Body of pancreas (tissue), 4 donors: ENCODE data around the gene WDR12.

Experiments
- POLR2A ChIP-seq, 3 donors: fragments of 450-650 bp; IDR thresholded peaks; one replicate each; pipeline ENCODE4 v1.6.1; 2016; ENCODE audit warnings: antibody characterized with exemption in 3 of 3, mild to moderate bottlenecking in 2 of 3
- TF ChIP-seq, protein P1 (sequence below), 7 experiments: fragments of 450-650 bp in 4 of 7; fragments of 200-600 bp in 3 of 7; sonication (generic) in 3 of 7; IDR thresholded peaks; one replicate each; pipeline ENCODE4 v1.5.1; 2016 to 2019; ENCODE audit warnings: antibody characterized with exemption in 7 of 7

DNA sequence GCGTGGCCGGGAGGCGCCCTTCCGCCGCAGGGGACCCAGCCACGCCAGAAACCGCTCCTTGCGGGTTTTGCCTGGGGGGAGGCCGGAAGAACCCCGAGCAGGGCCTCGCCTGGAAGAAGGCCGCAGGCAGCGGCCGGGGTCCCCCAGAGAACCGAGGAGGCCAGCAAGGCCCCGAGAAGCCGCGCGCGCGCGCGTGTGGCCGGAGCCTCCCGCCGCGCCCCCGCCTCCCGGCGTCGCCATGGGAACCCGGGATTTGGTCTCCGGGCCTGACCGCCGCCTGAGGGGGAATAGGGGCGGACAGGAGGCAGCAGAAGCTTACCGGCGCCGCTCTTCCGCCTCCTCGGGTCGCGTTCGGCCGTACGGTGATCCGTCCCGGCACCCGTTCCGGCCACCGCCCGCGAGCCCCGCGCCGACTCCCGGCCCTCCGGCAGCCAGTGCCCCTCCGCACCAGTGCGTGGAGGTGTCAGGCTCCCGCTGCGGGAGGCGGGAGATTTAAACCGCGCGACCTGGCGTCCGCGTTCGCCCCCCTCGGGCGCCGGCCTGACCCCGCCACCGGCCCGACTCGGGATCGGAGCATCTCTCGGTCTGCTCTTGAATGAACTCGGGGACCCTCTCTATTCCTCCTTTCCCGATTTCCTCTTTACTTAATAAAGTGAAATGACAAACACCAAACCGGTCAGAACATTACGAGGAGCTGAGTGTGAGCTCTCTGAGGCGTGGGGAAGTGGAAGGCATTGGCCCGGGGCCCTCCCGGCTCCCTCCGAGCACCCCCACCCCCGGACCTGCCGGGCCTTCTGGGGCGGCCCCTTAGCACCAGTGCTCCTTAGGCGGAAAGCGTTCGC, 40.0 kb downstream of the WDR12 start, which contains the start of gene ICA1L:
- TF ChIP-seq, protein P1, sequence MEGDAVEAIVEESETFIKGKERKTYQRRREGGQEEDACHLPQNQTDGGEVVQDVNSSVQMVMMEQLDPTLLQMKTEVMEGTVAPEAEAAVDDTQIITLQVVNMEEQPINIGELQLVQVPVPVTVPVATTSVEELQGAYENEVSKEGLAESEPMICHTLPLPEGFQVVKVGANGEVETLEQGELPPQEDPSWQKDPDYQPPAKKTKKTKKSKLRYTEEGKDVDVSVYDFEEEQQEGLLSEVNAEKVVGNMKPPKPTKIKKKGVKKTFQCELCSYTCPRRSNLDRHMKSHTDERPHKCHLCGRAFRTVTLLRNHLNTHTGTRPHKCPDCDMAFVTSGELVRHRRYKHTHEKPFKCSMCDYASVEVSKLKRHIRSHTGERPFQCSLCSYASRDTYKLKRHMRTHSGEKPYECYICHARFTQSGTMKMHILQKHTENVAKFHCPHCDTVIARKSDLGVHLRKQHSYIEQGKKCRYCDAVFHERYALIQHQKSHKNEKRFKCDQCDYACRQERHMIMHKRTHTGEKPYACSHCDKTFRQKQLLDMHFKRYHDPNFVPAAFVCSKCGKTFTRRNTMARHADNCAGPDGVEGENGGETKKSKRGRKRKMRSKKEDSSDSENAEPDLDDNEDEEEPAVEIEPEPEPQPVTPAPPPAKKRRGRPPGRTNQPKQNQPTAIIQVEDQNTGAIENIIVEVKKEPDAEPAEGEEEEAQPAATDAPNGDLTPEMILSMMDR (IDR thresholded peaks at IDR 0.05) = peak in 1 of 7 experiments; percentile 9
- TF ChIP-seq POLR2A (IDR thresholded peaks at IDR 0.05) = no peak
